Kidney (tissue), 14 donors: Measurements from ENCODE around the gene CAPN12. TPM values are rescaled to one million over a fixed set of nuclear protein-coding genes. Genes with fewer than 3 reads are reported as not detected.

ENCODE experiments used
- DNase-seq, 5 donors: peaks; one replicate each; pipeline ENCODE4 v3.0.0-alpha.2; 2013 to 2020
- FAIRE-seq: peaks from 2 replicates; lab custom pipeline; 2012; peaks lifted over from hg19 to GRCh38; lab: Jason Lieb, UNC
- H3K27ac ChIP-seq, 2 donors: one replicate each; pipeline ENCODE4 v1.7.0; 2013; ENCODE audit warnings: low read depth in 2 of 2, low read length in 2 of 2, inconsistent platforms in 1 of 2
- H3K27me3 ChIP-seq: one replicate; pipeline ENCODE4 v1.7.1; 2013; ENCODE audit warnings: low read length, inconsistent platforms; ENCODE audit not compliant: control insufficient read depth, insufficient read depth
- H3K36me3 ChIP-seq, 3 donors: one replicate each; pipeline versions ENCODE4 v1.7.0 to v1.7.1; 2013; ENCODE audit warnings: low read length in 3 of 3, control low read depth in 1 of 3, inconsistent platforms in 1 of 3; ENCODE audit not compliant: insufficient read depth in 3 of 3, control insufficient read depth in 2 of 3
- H3K4me1 ChIP-seq, 3 donors: one replicate each; pipeline versions ENCODE4 v1.7.0 to v1.7.1; 2013; ENCODE audit warnings: low read length in 3 of 3, inconsistent platforms in 1 of 3, low read depth in 1 of 3; ENCODE audit not compliant: control insufficient read depth in 2 of 3, insufficient read depth in 2 of 3
- H3K4me3 ChIP-seq, 3 donors: one replicate each; pipeline versions ENCODE4 v1.7.0 to v1.8.1; 2013; ENCODE audit warnings: low read length in 3 of 3, control low read depth in 1 of 3, inconsistent platforms in 1 of 3
- H3K9ac ChIP-seq, 3 donors: one replicate each; pipeline versions ENCODE4 v1.7.0 to v1.7.1; 2013; ENCODE audit warnings: low read length in 3 of 3, control low read depth in 1 of 3, inconsistent platforms in 1 of 3
- H3K9me3 ChIP-seq, 3 donors: one replicate each; pipeline versions ENCODE4 v1.7.0 to v1.7.1; 2013; ENCODE audit warnings: low read length in 3 of 3, control low read depth in 1 of 3, inconsistent platforms in 1 of 3; ENCODE audit not compliant: control insufficient read depth in 2 of 3, insufficient read depth in 1 of 3
- intact Hi-C: fragments of 100-400 bp; cut with DNase I; formaldehyde crosslinking; loops from one replicate; pipeline ENCODE4 v1.11.1; 2022
- polyA plus RNA-seq: library from polyadenylated mRNA; stranded (reverse); fragments of 350-450 nt; fragmentation: Illumina TruSeq; extraction: RNeasy Lipid Tissue Mini Kit (QIAGEN cat#74804); gene quantifications from one replicate; pipeline ENCODE4 v1.2.3, GENCODE V29; 2014; ENCODE audit warnings: low read depth, low replicate concordance; ENCODE audit not compliant: insufficient read depth
- total RNA-seq: library from RNA; stranded (reverse); fragmentation: NEBNext Ultra II Directional; extraction: Animal tissue kit (Norgen Biotek cat#: 25700); gene quantifications from one replicate; pipeline ENCODE4 v1.2.1, GENCODE V29; 2021
- TF ChIP-seq, protein P1 (sequence below): IDR thresholded peaks from 3 replicates; pipeline ENCODE4 v1.5.1; 2012; ENCODE audit warnings: mild to moderate bottlenecking, moderate library complexity, borderline replicate concordance; ENCODE audit not compliant: insufficient read depth; ENCODE audit errors: extremely low read depth
- donor health status: control.
- donor health status: control.
- donor health status: control.
- donor health status: control.
- donor health status: control.
- donor health status: DM: yes; HTN: yes; CAD: no.
- donor health status: Normal renal cell carcinoma (clear cell type).

The CAPN12 gene
- total and polyA plus RNA-seq, 2 donors from 2014 or later: 27.1 to 31.1 TPM

DNA sequence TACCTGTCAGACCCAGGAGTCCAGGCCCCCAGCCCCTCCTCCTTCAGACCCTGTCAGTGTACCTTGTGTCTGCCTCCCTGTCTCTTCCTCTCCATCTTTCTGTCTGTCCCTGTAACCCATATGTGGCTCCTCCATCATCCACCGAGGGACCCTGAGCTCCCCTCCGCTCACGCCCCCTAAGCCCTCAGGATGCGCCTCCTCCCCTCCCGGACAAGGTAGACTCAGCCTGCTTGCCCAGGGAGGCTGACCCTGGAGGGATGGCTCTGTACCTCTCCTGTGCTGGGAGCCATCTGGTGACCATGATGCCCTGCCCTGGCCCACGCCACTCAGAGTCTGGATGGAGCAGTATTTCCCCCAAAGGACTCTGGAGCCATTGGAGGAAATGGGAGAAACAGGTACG lies 1.0 kb upstream of the CAPN12 start:
- H3K9me3 ChIP-seq: no peaks in the 10 kb centered on the region
- intact Hi-C loops: no loop called here
- TF ChIP-seq, protein P1, sequence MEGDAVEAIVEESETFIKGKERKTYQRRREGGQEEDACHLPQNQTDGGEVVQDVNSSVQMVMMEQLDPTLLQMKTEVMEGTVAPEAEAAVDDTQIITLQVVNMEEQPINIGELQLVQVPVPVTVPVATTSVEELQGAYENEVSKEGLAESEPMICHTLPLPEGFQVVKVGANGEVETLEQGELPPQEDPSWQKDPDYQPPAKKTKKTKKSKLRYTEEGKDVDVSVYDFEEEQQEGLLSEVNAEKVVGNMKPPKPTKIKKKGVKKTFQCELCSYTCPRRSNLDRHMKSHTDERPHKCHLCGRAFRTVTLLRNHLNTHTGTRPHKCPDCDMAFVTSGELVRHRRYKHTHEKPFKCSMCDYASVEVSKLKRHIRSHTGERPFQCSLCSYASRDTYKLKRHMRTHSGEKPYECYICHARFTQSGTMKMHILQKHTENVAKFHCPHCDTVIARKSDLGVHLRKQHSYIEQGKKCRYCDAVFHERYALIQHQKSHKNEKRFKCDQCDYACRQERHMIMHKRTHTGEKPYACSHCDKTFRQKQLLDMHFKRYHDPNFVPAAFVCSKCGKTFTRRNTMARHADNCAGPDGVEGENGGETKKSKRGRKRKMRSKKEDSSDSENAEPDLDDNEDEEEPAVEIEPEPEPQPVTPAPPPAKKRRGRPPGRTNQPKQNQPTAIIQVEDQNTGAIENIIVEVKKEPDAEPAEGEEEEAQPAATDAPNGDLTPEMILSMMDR: no peak
- no peak overlapping the region for H3K27ac ChIP-seq
- no peaks in the 10 kb centered on the region for H3K27me3 ChIP-seq
- no peaks in the 10 kb centered on the region for H3K4me1 ChIP-seq
- H3K36me3 ChIP-seq: no peaks in the 10 kb centered on the region
- no peak overlapping the region for H3K9ac ChIP-seq
- H3K4me3 ChIP-seq: no peak overlapping the region
- FAIRE-seq: no peak
- DNase-seq: peak in 1 of 5 donors; percentile 71

GRCh38 chr19:38744874-38745273 lies 600 bp upstream of the CAPN12 start:
- Histone ChIP-seq H3K36me3 (no peaks in the 10 kb centered on the region), H3K4me3 (no peak overlapping the region), H3K9ac (no peak overlapping the region), H3K27ac (no peak overlapping the region), H3K27me3 (no peaks in the 10 kb centered on the region), H3K9me3 (no peaks in the 10 kb centered on the region), H3K4me1 (no peaks in the 10 kb centered on the region)
- FAIRE-seq (no peak), DNase-seq (no peak)
- TF ChIP-seq, protein P1: no peak
- intact Hi-C loops: no loop called here

GRCh38 chr19:38743394-38744297 lies 628 bp downstream of the CAPN12 start:
- H3K27ac ChIP-seq: no peak overlapping the region
- H3K9me3 ChIP-seq: no peaks in the 10 kb centered on the region
- no peaks in the 10 kb centered on the region for H3K4me1 ChIP-seq
- intact Hi-C loops: no loop called here
- no peak overlapping the region for H3K9ac ChIP-seq
- no peak for FAIRE-seq
- no peaks in the 10 kb centered on the region for H3K36me3 ChIP-seq
- no peak overlapping the region for H3K4me3 ChIP-seq
- H3K27me3 ChIP-seq: no peaks in the 10 kb centered on the region
- DNase-seq: peak in 2 of 5 donors; percentile 38 to 75
- TF ChIP-seq, protein P1: no peak
